NOMO-1 (cell line): ENCODE results near the gene HES1.
"Not testable (repeated sequence)": the region's sequence is repeated elsewhere in the genome, so short reads cannot be mapped to it uniquely, and the experiment has no call there.

Experiments used
- DNase-seq, 2 experiments: peaks; one replicate each; lab custom pipeline; 2025; ENCODE audit not compliant: unreplicated experiment in 2 of 2; lab: John Stamatoyannopoulos, UW

The HES1 gene

GRCh38 chr3:194124193-194124592, 11.8 kb upstream of the HES1 start:
- DNase-seq, result no peak

DNA sequence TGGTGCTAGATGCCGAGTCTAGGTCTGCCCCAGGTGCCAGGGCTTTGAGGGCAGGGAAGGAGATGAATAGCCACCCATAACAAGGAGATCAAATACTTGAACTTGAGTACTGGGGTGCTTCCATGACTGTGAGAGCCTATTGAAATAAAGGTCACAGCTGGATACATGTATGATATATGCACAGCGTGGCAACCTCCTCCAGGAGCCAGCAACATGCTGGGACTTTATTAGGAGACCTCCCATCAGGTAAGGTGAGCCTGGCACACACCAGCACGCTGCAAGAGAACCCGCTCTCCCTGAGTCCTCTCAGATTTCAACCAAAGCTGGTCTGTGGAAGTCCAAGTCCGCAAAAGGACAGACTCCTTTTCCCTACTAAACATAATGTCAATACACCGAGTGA, 10.5 kb upstream of the HES1 start:
- DNase-seq, result no peak

DNA sequence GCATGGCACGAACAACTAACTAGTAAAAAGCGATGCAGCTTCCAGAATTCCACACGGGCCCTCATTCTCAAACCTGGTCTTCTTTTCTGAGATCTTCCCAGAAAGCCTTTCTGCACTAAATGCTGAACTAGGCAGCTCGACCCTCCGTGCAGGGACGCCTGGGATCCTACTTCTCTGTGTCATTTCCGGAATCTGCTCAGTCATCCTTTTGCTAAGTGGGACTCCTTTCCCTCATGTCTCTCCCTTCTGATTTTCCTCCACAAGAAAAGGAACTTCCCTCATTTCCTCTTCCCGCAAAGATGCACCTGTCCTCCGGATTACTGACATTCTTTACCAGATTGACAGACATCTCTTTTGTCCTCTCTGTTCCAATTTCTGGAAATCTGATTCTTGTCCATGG, 9.2 kb upstream of the HES1 start:
- DNase-seq, result no peak

DNA sequence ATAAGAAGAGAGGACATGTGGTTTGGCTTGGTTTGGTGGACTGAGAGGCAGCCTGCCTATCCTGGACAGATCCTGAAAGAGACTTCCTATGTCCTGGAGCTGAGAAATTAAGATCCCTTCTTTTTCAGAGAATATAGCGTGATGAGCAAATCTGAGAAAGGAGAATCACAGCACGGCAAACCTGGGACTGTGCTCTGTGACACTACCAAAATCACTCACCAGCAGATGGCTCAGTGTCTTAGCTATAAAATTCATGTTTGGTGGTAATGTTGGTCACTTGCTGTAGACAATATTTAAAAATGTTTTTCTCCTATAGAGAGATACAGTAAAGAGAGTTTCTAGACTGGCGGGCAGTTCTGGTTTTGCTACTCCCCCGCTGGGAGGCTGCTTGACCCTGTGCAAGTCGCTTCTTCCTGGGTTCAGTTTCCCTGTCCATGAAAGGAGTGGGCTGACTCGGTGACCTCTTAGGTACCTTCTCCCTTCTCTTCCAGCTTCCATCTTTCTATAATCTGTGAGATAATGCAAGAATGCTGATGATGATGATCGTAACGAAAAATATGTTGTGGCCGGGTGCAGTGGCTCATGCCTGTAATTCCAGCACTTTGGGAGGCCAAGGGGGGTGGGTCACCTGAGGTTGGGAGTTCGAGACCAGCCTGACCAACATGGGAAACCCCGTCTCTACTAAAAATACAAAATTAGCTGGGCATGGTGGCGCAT, 7.6 kb upstream of the HES1 start:
- DNase-seq, result no peak

- not testable (repeated sequence) for DNase-seq
Observed at GRCh38 chr3:194128919-194129295, 7.0 kb upstream of the HES1 start.

DNA sequence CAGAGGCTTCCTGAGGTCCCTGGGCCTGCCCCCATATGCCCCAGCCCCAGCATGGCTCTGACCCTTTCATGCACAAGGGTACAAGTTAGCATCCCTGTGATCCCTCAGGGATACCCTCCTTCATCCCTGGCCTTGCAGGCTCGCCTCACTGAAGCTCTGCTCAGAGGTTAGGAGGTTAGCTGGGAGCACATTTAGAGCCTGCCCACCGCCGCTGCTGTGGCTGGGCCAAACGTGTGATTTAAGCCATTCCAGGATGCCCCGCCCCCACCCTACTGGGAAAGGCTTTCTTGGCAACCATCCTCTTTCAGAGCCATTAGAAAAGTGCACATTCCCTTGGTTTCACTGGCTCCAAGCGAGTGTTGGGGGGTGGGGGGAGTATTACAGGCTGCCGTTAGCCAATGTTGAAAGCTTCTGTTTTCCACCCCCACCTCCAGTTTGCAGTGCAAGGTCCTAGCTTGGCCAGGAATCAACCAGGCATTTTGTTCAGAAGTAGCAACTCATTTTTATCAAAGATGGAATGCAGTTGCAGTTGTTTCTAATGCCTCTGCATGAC, 6.3 kb upstream of the HES1 start:
- no peak for DNase-seq

DNA sequence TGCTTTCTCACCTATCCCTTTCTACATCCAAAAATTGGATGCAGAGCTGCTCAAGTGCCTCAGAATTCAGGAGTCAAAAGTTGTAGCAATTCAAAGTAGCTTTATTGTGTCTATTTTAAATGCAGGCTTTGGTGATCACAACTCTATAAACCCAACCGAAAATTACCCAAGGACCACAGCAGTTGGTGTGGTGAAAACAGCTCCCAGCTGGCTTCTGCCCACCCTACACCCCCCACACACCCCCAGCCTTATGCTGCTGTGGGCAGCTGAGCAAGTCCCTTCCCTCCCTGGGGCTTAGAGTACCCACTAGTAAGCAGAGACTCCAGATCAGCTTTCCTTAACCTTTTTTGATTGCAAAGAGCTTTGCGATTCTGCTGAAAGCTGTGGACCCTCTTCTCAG, 5.8 kb upstream of the HES1 start:
- DNase-seq, result no peak

- DNase-seq, result no peak
Observed at GRCh38 chr3:194130807-194131589, 5.0 kb upstream of the HES1 start.

GRCh38 chr3:194132465-194133286, 3.3 kb upstream of the HES1 start:
- no peak for DNase-seq

- no peak for DNase-seq
Observed at GRCh38 chr3:194133661-194134230, 2.2 kb upstream of the HES1 start.

- peak; percentile 40 to 78 for DNase-seq
Observed at GRCh38 chr3:194134231-194134756, 1.7 kb upstream of the HES1 start.

GRCh38 chr3:194134757-194135515, 1.0 kb upstream of the HES1 start:
- DNase-seq, result peak; percentile 92 to 99

- no peak for DNase-seq
Observed at GRCh38 chr3:194135516-194135805, 487 bp upstream of the HES1 start.

- DNase-seq, result no peak
Observed at GRCh38 chr3:194136519-194137007, 615 bp downstream of the HES1 start.

GRCh38 chr3:194137008-194137505, 1.1 kb downstream of the HES1 start:
- no peak for DNase-seq

DNA sequence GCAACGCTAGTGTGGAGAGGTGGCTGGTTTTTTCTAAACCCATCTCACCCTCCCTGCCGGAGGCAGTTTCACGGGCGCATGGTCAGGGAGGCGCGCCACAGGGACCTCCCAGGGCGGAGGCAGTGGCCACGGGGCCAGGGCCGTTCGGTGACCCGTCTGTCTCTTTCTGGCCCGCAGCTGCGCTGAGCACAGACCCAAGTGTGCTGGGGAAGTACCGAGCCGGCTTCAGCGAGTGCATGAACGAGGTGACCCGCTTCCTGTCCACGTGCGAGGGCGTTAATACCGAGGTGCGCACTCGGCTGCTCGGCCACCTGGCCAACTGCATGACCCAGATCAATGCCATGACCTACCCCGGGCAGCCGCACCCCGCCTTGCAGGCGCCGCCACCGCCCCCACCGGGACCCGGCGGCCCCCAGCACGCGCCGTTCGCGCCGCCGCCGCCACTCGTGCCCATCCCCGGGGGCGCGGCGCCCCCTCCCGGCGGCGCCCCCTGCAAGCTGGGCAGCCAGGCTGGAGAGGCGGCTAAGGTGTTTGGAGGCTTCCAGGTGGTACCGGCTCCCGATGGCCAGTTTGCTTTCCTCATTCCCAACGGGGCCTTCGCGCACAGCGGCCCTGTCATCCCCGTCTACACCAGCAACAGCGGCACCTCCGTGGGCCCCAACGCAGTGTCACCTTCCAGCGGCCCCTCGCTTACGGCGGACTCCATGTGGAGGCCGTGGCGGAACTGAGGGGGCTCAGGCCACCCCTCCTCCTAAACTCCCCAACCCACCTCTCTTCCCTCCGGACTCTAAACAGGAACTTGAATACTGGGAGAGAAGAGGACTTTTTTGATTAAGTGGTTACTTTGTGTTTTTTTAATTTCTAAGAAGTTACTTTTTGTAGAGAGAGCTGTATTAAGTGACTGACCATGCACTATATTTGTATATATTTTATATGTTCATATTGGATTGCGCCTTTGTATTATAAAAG, 1.8 kb downstream of the HES1 start:
- DNase-seq, result peak; percentile 60 to 67

- DNase-seq, result no peak
Observed at GRCh38 chr3:194138732-194139070, 2.8 kb downstream of the HES1 start.

GRCh38 chr3:194139071-194139813, 3.3 kb downstream of the HES1 start:
- DNase-seq, result no peak
